ENCODE results near the gene NSF. TPM values are rescaled to one million over a fixed set of nuclear protein-coding genes. Genes with fewer than 3 reads are reported as not detected.
"Not testable (repeated sequence)": the region's sequence is repeated elsewhere in the genome, so short reads cannot be mapped to it uniquely, and the experiment has no call there.

The NSF gene
- polyA plus RNA-seq, 1 experiment = 86.2 TPM

DNA sequence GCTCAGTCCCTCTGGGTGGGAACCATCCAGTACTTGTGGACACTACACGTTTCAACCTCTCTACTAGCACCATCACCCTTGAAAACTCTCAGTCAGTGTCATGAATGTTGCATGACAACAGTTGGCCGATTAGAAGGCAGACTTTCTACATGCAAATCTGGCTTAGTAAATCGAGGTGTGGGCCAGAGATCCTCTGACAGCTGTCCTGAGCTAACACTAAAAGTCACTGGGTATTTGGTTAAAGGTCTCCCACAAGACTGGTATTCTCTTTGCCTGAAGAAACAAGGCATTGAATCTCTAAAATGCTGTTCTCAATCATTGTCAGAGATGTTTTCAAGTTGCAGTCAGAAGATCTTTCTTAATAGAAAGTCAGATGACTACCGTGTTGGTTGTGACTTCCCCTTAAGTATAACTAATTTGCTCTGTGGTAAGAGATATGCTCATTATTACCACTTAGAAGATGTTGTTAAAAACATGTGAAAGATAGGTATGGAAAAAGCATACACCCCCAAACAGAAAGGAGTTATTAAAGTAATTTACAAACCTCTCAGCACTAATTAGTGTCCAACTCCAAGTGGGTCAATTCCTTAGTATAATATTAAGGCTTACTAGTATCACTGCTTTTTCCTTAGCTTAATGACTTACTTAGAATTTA, 165.7 kb downstream of the NSF start:
- CTCF ChIA-PET = no interaction called here
- POLR2A ChIA-PET = no interaction called here
- Histone ChIP-seq H3K9me3 (ENCODE audit: control insufficient read depth, insufficient read depth, low read length) (no peaks in the 10 kb centered on the region), H3K27me3 (ENCODE audit: control insufficient read depth, insufficient read depth, low read length) (no peaks in the 10 kb centered on the region), H3K27ac (ENCODE audit: low read depth, low read length) (no peak overlapping the region), H3K4me3 (ENCODE audit: low read depth, low read length) (no peak overlapping the region)
- TF ChIP-seq, protein P1, sequence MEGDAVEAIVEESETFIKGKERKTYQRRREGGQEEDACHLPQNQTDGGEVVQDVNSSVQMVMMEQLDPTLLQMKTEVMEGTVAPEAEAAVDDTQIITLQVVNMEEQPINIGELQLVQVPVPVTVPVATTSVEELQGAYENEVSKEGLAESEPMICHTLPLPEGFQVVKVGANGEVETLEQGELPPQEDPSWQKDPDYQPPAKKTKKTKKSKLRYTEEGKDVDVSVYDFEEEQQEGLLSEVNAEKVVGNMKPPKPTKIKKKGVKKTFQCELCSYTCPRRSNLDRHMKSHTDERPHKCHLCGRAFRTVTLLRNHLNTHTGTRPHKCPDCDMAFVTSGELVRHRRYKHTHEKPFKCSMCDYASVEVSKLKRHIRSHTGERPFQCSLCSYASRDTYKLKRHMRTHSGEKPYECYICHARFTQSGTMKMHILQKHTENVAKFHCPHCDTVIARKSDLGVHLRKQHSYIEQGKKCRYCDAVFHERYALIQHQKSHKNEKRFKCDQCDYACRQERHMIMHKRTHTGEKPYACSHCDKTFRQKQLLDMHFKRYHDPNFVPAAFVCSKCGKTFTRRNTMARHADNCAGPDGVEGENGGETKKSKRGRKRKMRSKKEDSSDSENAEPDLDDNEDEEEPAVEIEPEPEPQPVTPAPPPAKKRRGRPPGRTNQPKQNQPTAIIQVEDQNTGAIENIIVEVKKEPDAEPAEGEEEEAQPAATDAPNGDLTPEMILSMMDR (IDR thresholded peaks at IDR 0.05; ENCODE audit: low read depth, low read length) = no peak
- DNase-seq (ENCODE audit: low read depth, low spot score) = no peak

DNA sequence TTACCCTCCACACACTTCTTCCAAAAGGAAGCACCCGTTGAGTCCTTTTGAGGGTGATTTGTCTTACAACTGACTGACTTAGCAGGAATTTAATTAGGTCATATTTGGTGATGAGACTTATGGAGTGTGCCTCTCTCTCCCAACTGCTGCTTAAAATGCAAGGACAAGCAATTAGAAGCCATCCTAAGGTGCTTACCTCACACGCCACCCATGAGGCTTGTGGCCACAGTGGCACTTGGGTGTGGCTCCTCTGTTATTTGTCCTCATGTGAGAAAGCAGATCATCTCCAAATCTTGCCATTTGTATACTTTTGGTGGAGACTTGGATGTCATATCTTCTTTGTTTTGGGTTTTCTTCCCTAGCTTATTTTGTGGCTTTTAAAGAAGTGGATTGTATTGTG, 166.4 kb downstream of the NSF start:
- DNase-seq (ENCODE audit: low read depth, low spot score) = no peak
- no peak overlapping the region for H3K27ac ChIP-seq (ENCODE audit: low read depth, low read length)
- no peaks in the 10 kb centered on the region for H3K9me3 ChIP-seq (ENCODE audit: control insufficient read depth, insufficient read depth, low read length)
- ChIA-PET POLR2A (no interaction called here), CTCF (no interaction called here)
- TF ChIP-seq, protein P1 (IDR thresholded peaks at IDR 0.05; ENCODE audit: low read depth, low read length) = no peak
- H3K4me3 ChIP-seq (ENCODE audit: low read depth, low read length) = no peak overlapping the region
- H3K27me3 ChIP-seq (ENCODE audit: control insufficient read depth, insufficient read depth, low read length) = no peaks in the 10 kb centered on the region

DNA sequence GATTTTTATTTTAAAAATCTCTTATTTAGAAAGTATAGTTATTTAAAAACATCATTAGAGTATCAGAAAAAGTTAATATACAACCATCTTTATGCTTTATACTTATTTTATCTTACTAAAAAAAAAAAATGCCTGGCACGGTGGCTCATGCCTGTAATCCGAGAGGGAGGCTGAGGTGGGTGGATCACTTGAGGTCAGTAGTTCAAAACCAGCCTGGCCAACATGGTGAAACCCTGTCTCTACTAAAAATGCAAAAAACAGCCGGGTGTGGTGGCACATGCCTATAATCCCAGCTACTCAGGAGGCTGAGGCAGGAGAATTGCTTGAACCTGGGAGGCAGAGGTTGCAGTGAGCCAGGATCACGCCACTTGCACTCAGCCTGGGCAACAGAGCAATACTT, 167.1 kb downstream of the NSF start:
- H3K9me3 ChIP-seq (ENCODE audit: control insufficient read depth, insufficient read depth, low read length); H3K27me3 ChIP-seq (ENCODE audit: control insufficient read depth, insufficient read depth, low read length); H3K27ac ChIP-seq (ENCODE audit: low read depth, low read length); POLR2A ChIA-PET; H3K4me3 ChIP-seq (ENCODE audit: low read depth, low read length); CTCF ChIA-PET; DNase-seq (ENCODE audit: low read depth, low spot score): not testable (repeated sequence)

- no peak overlapping the region for H3K27ac ChIP-seq (ENCODE audit: low read depth, low read length)
- H3K9me3 ChIP-seq (ENCODE audit: control insufficient read depth, insufficient read depth, low read length) = no peaks in the 10 kb centered on the region
- POLR2A ChIA-PET = no interaction called here
- no peak overlapping the region for H3K4me3 ChIP-seq (ENCODE audit: low read depth, low read length)
- no peak for DNase-seq (ENCODE audit: low read depth, low spot score)
- CTCF ChIA-PET = no interaction called here
- no peaks in the 10 kb centered on the region for H3K27me3 ChIP-seq (ENCODE audit: control insufficient read depth, insufficient read depth, low read length)
- TF ChIP-seq, protein P1 (IDR thresholded peaks at IDR 0.05; ENCODE audit: low read depth, low read length) = no peak
These were observed 168.1 kb downstream of the NSF start for GRCh38 chr17:46758614-46759013.

DNA sequence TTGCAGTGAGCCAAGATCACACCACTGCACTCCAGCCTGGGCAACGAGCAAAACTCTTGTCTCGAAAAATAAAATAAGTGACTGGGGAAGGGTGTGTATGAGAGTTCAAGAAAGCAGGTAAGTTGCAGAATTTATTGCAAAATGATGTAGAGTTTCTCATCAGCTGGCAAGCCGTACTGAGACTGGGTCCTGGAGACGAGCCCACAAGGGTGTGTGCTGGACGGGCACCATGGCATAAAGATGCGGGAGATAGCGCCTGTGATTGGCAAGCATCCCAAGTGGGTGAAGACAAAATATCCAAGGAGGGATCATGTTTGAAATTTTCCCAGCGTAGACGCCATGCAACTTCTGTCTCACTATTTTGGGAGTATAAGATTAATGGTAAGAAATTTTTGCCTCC, 168.7 kb downstream of the NSF start:
- ChIA-PET POLR2A (no interaction called here), CTCF (no interaction called here)
- TF ChIP-seq, protein P1 (IDR thresholded peaks at IDR 0.05; ENCODE audit: low read depth, low read length) = no peak
- no peaks in the 10 kb centered on the region for H3K9me3 ChIP-seq (ENCODE audit: control insufficient read depth, insufficient read depth, low read length)
- DNase-seq (ENCODE audit: low read depth, low spot score) = no peak
- no peaks in the 10 kb centered on the region for H3K27me3 ChIP-seq (ENCODE audit: control insufficient read depth, insufficient read depth, low read length)
- no peak overlapping the region for H3K4me3 ChIP-seq (ENCODE audit: low read depth, low read length)
- H3K27ac ChIP-seq (ENCODE audit: low read depth, low read length) = no peak overlapping the region

All from AG04450 (cell line).